A673 (cell line): ENCODE results near the gene CD96. TPM values are rescaled to one million over a fixed set of nuclear protein-coding genes. Genes with fewer than 3 reads are reported as not detected.

ENCODE experiments used
- BruUV-seq: library from RNA; stranded (reverse); fragments of 400-500 nt; replicated peaks from 2 replicates; lab custom pipeline; 2021; lab: Mats Ljungman, UMichigan
- CTCF ChIA-PET: fragments of 300-600 bp; sonication (Branson Sonifier 250); formaldehyde crosslinking; loops from one replicate; lab custom pipeline; 2022; ENCODE audit warnings: antibody characterized with exemption; lab: Charles Lee
- POLR2A ChIA-PET: fragments of 300-600 bp; sonication (Branson Sonifier 250); formaldehyde crosslinking; loops from one replicate; lab custom pipeline; 2022; ENCODE audit warnings: antibody characterized with exemption; ENCODE audit not compliant: low non-redundant PET; lab: Charles Lee
- DNase-seq: peaks from one replicate; pipeline ENCODE4 v3.0.0-alpha.2; 2015; ENCODE audit warnings: low spot score
- H3K27ac ChIP-seq: fragments of 200-600 bp; sonication (generic); 2 replicates; pipeline ENCODE4 v1.5.1; 2016; ENCODE audit warnings: mixed run types, low read depth, mild to moderate bottlenecking, mixed read lengths, antibody characterized with exemption, low read length; ENCODE audit not compliant: poor library complexity, severe bottlenecking
- H3K27me3 ChIP-seq: fragments of 200-600 bp; sonication (generic); replicated peaks from 2 replicates; pipeline ENCODE4 v1.6.1; 2017; ENCODE audit warnings: mixed run types, low read depth, mild to moderate bottlenecking, mixed read lengths, antibody characterized with exemption, low read length; ENCODE audit not compliant: insufficient read depth, poor library complexity
- H3K36me3 ChIP-seq: fragments of 200-600 bp; sonication (generic); 2 replicates; pipeline ENCODE4 v1.6.1; 2016; ENCODE audit warnings: mixed run types, mild to moderate bottlenecking, mixed read lengths, antibody characterized with exemption, low read length; ENCODE audit not compliant: insufficient read depth, poor library complexity, severe bottlenecking
- H3K4me1 ChIP-seq: fragments of 200-600 bp; sonication (generic); 2 replicates; pipeline ENCODE4 v1.6.1; 2017; ENCODE audit warnings: mixed run types, mild to moderate bottlenecking, mixed read lengths, antibody characterized with exemption, low read length; ENCODE audit not compliant: insufficient read depth, poor library complexity, severe bottlenecking
- H3K4me3 ChIP-seq: fragments of 200-600 bp; sonication (generic); 2 replicates; pipeline ENCODE4 v1.5.1; 2016; ENCODE audit warnings: low read depth, mixed run types, mild to moderate bottlenecking, mixed read lengths, low read length; ENCODE audit not compliant: poor library complexity, severe bottlenecking
- H3K9me3 ChIP-seq: fragments of 200-600 bp; sonication (generic); 2 replicates; pipeline ENCODE4 v1.6.1; 2016; ENCODE audit warnings: mixed run types, low read depth, mild to moderate bottlenecking, mixed read lengths, antibody characterized with exemption, low read length; ENCODE audit not compliant: poor library complexity, severe bottlenecking
- CTCF ChIP-seq: fragments of 300-800, 200-600 bp; sonication (generic); conservative IDR thresholded peaks from 2 replicates; pipeline ENCODE4 v1.5.1; 2017; ENCODE audit warnings: low read depth, mild to moderate bottlenecking, antibody characterized with exemption, low read length, moderate library complexity, mixed read lengths
- EZH2 ChIP-seq: fragments of 200-600 bp; sonication (generic); IDR thresholded peaks from 2 replicates; pipeline ENCODE4 v1.6.1; 2017; ENCODE audit warnings: borderline replicate concordance, low read depth, mild to moderate bottlenecking, mixed read lengths, antibody characterized with exemption, low read length; ENCODE audit not compliant: poor library complexity, severe bottlenecking
- intact Hi-C: fragments of 100-400 bp; cut with micrococcal nuclease; formaldehyde crosslinking; loops from one replicate; pipeline ENCODE4 v1.10.0; 2022; ENCODE audit not compliant: unreplicated experiment
- total RNA-seq: library from RNA; stranded (reverse); gene quantifications from 2 replicates; pipeline ENCODE4 v1.2.3, GENCODE V29; 2021

Gene CD96
- total RNA-seq, 1 experiment from 2014 or later = not detected

- CTCF ChIA-PET = no interaction called here
- intact Hi-C loops = no loop called here
- TF ChIP-seq EZH2 (no peak), CTCF (no peak)
Measured at GRCh38 chr3:111585217-111585616, 43.2 kb downstream of the CD96 start.

GRCh38 chr3:111588527-111588926 is 46.5 kb downstream of the CD96 start:
- intact Hi-C loops = no loop called here
- Histone ChIP-seq H3K4me3 (no peak overlapping the region), H3K27me3 (no peaks in the 10 kb centered on the region), H3K27ac (no peak overlapping the region), H3K4me1 (no peaks in the 10 kb centered on the region), H3K9me3 (no peaks in the 10 kb centered on the region), H3K36me3 (no peaks in the 10 kb centered on the region)
- DNase-seq = no peak
- no TSS peak for BruUV-seq
- ChIA-PET POLR2A (no interaction called here), CTCF (no interaction called here)
- TF ChIP-seq EZH2 (no peak), CTCF (no peak)

More at GRCh38 chr3:111585217-111585616, 43.2 kb downstream of the CD96 start:
- H3K4me3 ChIP-seq = no peak overlapping the region
- H3K9me3 ChIP-seq = no peaks in the 10 kb centered on the region
- H3K36me3 ChIP-seq = no peaks in the 10 kb centered on the region
- no peaks in the 10 kb centered on the region for H3K4me1 ChIP-seq
- H3K27me3 ChIP-seq = no peaks in the 10 kb centered on the region
- no TSS peak for BruUV-seq
- no peak for DNase-seq
- POLR2A ChIA-PET = no interaction called here
- H3K27ac ChIP-seq = no peak overlapping the region

- Histone ChIP-seq H3K4me1 (no peaks in the 10 kb centered on the region), H3K4me3 (no peak overlapping the region), H3K36me3 (no peaks in the 10 kb centered on the region), H3K27me3 (no peaks in the 10 kb centered on the region), H3K27ac (no peak overlapping the region), H3K9me3 (no peaks in the 10 kb centered on the region)
- intact Hi-C loops = no loop called here
- ChIA-PET CTCF (no interaction called here), POLR2A (no interaction called here)
- TF ChIP-seq CTCF (no peak), EZH2 (no peak)
- BruUV-seq = no TSS peak
- DNase-seq = no peak
Measured at GRCh38 chr3:111589303-111590142, 47.5 kb downstream of the CD96 start.
